ENCODE data around the gene HOMER2.
"Not testable (repeated sequence)": the region's sequence is repeated elsewhere in the genome, so short reads cannot be mapped to it uniquely, and the experiment has no call there.

Gene HOMER2

GRCh38 chr15:82830427-82831173, 121.9 kb downstream of the HOMER2 start:
- DNase-seq, result no peak

- no peak for DNase-seq
These were observed 123.3 kb downstream of the HOMER2 start for GRCh38 chr15:82829234-82829633.

GRCh38 chr15:82828075-82828474, 124.4 kb downstream of the HOMER2 start:
- DNase-seq, result no peak

DNA sequence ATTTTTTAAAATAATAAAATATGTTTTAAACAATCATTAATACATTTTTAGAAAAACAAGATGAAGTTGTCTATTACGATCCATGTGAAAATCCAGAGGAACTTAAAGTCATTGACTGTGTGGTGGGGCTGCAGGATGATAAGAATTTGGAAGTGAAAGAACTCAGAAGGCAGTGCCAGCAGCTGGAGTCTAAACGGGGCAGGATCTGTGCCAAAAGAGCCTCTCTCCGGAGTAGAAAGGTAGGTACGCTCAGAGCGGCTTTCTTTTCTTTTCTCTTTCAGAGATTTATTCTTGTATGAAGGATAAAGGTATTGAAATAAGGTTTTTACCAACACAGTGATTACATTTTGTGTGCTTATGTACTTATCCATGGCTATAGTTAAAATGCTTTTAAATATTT, 129.5 kb downstream of the HOMER2 start:
- no peak for DNase-seq

DNA sequence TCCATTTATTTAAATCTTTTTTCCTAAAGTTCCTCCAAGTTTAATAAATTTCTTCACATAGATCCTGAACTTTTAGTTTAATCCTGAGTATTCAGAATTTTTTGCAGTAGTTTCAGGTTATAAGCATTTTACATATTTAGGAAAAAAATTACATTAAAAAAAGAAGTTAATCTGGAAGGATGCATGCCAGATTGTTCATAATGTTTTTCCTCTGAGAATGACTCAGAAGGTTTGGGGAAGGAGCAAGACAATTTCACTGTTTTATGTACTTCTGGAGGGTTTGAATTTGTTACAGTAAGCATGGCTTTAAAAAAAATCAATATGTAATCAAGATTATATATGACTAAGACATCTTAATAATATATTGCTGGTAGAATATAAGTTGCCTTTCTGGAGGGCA, 130.7 kb downstream of the HOMER2 start:
- DNase-seq, result not testable (repeated sequence)

GRCh38 chr15:82821396-82821795, 131.1 kb downstream of the HOMER2 start:
- DNase-seq, result not testable (repeated sequence)

DNA sequence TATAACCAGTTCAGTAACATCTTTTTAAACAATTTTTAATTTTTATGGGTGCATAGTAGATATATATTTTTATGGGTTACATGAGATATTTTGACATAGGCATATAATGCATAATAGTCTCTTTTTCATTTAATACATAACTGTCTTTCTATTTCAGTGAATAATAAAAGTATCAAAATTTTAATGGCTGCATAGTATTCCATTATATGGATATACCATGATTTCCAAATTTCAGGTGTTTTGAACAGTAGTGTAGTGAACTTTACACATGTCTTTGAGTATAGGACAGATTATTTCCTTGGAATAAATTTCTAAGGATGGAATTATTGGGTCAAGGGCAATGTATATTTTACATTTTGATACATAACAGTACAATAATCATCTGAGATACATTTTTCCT, 132.4 kb downstream of the HOMER2 start:
- no peak for DNase-seq

GRCh38 chr15:82812994-82813393, 139.5 kb downstream of the HOMER2 start:
- DNase-seq, result no peak

DNA sequence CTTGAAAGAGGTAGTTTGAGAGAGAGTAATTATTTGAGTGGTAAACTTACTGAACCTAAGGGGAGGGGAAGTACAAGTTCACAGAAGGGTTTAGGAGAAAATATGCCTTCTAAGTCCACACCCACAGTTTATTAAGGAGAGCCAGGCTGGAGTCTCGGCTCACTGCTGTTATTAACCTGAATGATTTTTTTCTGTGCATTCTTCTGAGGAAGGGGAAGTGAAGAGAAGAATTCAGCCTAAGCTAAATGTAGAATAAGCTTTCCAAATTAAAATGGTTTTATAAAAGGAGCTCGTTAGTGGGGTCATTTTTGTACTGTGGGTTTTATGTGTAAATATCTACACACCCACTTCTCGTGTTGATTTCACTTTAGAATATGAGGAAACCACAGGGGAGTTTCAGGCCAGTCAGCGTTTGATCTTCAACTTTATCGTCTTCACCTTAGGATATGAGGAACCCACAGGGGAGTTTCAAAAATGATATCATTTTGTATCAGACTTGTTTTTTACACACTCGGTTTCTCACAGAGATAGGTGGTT, 141.6 kb downstream of the HOMER2 start:
- peak; percentile 50 for DNase-seq

DNA sequence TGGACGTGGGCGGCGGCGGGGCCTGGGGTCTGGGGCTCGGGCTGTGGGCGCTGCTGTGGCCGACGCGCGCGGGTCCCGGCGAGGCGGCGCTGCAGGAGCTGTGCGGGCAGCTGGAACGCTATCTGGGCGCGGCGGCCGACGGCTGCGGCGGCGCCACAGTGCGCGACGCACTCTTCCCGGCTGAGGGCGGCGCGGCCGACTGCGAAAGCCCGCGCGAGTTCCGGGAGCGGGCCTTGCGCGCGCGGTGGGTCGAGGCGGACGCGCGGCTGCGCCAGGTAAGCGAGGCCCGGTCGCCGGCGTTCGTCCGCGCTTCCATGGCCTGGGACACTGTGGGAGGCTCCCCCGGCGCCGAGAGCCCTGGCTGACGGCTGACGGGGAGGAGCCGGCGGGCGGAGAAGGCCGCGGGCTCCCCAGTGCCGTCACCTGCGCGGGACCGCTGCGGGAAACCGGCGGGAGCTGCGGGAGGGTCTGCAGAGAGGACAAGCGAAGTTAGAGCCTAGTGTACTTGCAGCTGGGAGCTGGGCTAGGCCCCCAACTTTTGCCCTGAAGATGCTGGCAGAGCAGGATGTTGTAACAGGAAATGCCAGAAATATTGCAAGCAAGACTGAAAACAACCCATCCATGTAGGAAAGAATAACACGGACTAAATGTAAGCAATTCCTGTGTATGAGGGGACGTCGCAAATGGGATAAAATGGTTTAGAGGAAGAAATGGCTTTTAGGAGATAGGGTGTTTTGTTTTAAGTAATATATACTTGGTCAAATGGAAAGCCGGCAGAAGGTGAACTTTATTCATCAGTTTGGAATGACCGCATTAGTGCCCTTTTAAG, 142.2 kb downstream of the HOMER2 start:
- DNase-seq, result peak; percentile 25

DNA sequence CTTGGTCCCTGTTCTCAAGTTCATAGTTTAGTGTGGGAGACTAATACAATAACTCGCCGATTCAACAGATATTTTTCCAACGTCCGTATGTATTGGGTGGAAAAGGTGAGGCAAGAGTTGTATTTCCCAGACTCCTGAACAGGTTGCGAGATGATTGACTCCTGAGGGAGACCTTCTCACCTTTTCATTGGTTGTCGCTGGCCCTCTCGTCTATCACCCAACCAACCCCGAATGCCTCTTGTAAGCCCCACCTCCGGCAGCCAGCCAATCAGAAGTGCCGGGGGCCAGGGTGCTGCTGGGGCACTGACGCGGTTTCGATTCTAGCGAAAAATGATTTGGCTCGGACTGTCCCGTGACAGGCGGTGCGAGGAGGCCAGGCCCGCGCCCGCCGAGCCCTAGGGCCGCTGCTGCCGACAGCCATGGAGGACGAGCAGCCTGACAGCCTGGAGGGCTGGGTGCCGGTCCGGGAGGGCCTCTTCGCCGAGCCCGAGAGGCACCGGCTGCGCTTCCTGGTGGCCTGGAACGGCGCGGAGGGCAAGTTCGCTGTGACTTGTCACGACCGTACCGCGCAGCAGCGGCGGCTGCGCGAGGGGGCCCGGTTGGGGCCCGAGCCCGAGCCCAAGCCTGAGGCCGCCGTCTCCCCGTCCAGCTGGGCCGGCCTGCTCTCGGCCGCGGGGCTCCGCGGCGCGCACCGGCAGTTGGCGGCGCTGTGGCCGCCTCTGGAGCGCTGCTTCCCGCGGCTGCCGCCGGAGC, 143.0 kb downstream of the HOMER2 start, which contains the start of gene WHAMM:
Gene WHAMM (plus strand): TSS at position 321 of the 753 bp plus-strand sequence. CDS start 99 bp downstream, at position 420.
- DNase-seq, result peak; percentile 95

DNA sequence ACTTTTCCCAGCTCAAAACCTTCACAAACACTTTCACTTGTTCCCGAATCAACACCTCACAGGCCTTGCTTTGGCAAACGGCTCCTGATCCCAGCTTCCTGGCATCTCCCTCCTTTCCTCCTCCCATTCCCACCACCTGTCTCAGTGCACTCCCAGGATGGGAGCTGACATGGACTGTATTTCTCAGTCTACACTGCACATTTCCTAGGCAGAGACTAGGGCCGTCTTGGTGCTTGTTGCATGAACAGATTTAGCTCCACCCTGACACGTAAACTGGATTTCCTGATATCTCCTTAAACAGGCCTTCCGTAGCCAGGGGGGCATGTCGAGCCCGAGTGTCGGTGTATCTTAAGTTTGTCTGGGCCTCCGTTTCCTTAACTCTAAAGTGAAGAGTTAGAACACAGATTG, 143.9 kb downstream of the HOMER2 start:
- no peak for DNase-seq

DNA sequence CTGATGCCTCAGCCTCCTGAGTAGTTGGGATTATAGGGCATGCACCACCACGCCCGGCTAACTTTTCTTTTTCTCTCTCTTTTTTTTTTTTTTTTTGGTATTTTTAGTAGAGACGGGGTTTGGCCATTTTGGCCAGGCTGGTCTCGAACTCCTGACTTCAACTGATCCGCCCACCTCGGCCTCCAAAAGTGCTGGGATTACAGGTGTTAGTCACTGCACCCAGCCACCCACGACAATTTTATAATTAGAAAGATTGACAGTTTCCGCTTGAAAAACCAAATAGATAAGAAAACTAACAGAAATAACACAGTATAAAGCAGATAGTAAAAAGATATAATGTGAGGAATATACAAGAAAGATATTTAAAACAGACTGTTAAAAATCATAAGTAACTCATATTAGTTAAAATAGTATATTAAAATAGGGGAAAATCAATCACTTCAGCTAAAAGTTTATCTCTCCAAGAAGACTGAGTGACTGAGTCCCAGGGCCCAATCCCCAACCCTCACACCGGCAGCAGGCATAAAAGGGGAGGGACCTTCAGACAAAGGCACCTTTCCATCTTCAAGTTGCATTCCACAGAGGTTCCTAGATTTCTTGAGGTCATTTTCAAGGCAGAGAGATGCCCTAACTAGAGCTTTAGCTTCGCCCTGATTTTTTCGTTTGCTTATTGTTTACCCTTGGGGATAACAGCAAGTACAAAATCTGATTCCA, 144.4 kb downstream of the HOMER2 start:
- DNase-seq, result no peak

GRCh38 chr15:82805994-82806406, 146.5 kb downstream of the HOMER2 start, which contains the start of gene FSD2:
Gene FSD2 (minus strand): TSS chr15:82806069. CDS start chr15:82787390, 18,679 bp downstream.
- DNase-seq, result no peak

GRCh38 chr15:82804575-82804949, 148.0 kb downstream of the HOMER2 start:
- no peak for DNase-seq

- no peak for DNase-seq
These were observed 148.5 kb downstream of the HOMER2 start for GRCh38 chr15:82803793-82804574.

GRCh38 chr15:82802497-82802896, 150.0 kb downstream of the HOMER2 start:
- DNase-seq, result no peak

- DNase-seq, result no peak
These were observed 153.2 kb downstream of the HOMER2 start for GRCh38 chr15:82799183-82799841.

Data from stimulated activated naive CD4-positive, alpha-beta T cell treated with Interleukin-2 at 50 U/mL for 16 hours (primary cell).